DOHH2 (cell line): ENCODE measurements around the gene GIMAP4.
"Not testable (repeated sequence)": the region's sequence is repeated elsewhere in the genome, so short reads cannot be mapped to it uniquely, and the experiment has no call there.

Experiments
- H3F3A ChIP-seq: fragments of 200-600 bp; sonication (generic), shearing (Covaris generic); 2 replicates; pipeline ENCODE4 v1.6.0; 2016; ENCODE audit warnings: antibody characterized with exemption, mild to moderate bottlenecking; ENCODE audit not compliant: control insufficient read depth, insufficient read depth
- H3K27ac ChIP-seq: fragments of 200-600 bp; sonication (generic); 2 replicates; pipeline ENCODE4 v1.5.1; 2014; ENCODE audit warnings: low read depth, mild to moderate bottlenecking, low read length, moderate library complexity
- H3K27me3 ChIP-seq: fragments of 200-600 bp; sonication (generic); 2 replicates; pipeline ENCODE4 v1.6.1; 2014; ENCODE audit warnings: mild to moderate bottlenecking, low read length, mixed read lengths; ENCODE audit not compliant: control insufficient read depth
- H3K36me3 ChIP-seq: fragments of 200-600 bp; sonication (generic); 2 replicates; pipeline ENCODE4 v1.6.1; 2014; ENCODE audit warnings: mild to moderate bottlenecking, low read length, moderate library complexity, mixed read lengths; ENCODE audit not compliant: control insufficient read depth
- H3K4me1 ChIP-seq: fragments of 200-600 bp; sonication (generic); 2 replicates; pipeline ENCODE4 v1.6.1; 2014; ENCODE audit warnings: mild to moderate bottlenecking, low read length, mixed read lengths; ENCODE audit not compliant: control insufficient read depth
- H3K4me2 ChIP-seq: fragments of 200-600 bp; sonication (generic); 2 replicates; pipeline ENCODE4 v1.6.0; 2014; ENCODE audit warnings: mild to moderate bottlenecking, low read length, moderate library complexity
- H3K4me3 ChIP-seq: fragments of 200-600 bp; sonication (generic); 2 replicates; pipeline ENCODE4 v1.5.1; 2014; ENCODE audit warnings: mild to moderate bottlenecking, low read length, mixed read lengths
- H3K79me2 ChIP-seq: fragments of 200-600 bp; sonication (generic); 2 replicates; pipeline ENCODE4 v1.6.1; 2014; ENCODE audit warnings: mild to moderate bottlenecking, low read length, mixed read lengths; ENCODE audit not compliant: control insufficient read depth
- H3K9me2 ChIP-seq: fragments of 200-600 bp; sonication (generic); replicated peaks from 2 replicates; pipeline ENCODE4 v1.6.1; 2014; ENCODE audit warnings: mild to moderate bottlenecking, low read length, mixed read lengths; ENCODE audit not compliant: control insufficient read depth
- H3K9me3 ChIP-seq: fragments of 200-600 bp; sonication (generic); 2 replicates; pipeline ENCODE4 v1.6.1; 2014; ENCODE audit warnings: antibody characterized with exemption, low read length, mixed read lengths; ENCODE audit not compliant: control insufficient read depth, insufficient read depth
- H4K20me1 ChIP-seq: fragments of 200-600 bp; sonication (generic); 2 replicates; pipeline ENCODE4 v1.6.0; 2014; ENCODE audit warnings: low read depth, mild to moderate bottlenecking, antibody characterized with exemption, low read length, moderate library complexity; ENCODE audit not compliant: control insufficient read depth, insufficient read depth
- EZH2phosphoT487 ChIP-seq: fragments of 200-600 bp; sonication (generic); IDR thresholded peaks from 2 replicates; pipeline ENCODE4 v1.6.1; 2017; ENCODE audit warnings: borderline replicate concordance, mild to moderate bottlenecking, antibody characterized with exemption, low read length, moderate library complexity, mixed read lengths
- TF ChIP-seq, protein P1 (sequence below): fragments of 200-600 bp; sonication (generic); IDR thresholded peaks from one replicate; pipeline ENCODE4 v1.5.1; 2014; ENCODE audit warnings: antibody characterized with exemption, mild to moderate bottlenecking, low read depth, low read length; ENCODE audit not compliant: poor library complexity, severe bottlenecking

The GIMAP4 gene

GRCh38 chr7:150569245-150569955 is 2.2 kb downstream of the GIMAP4 start:
- H3K4me2 ChIP-seq = no peak overlapping the region
- no peak overlapping the region for H3K27ac ChIP-seq
- H3F3A ChIP-seq = no peaks in the 10 kb centered on the region
- no peaks in the 10 kb centered on the region for H3K4me1 ChIP-seq
- no peaks in the 10 kb centered on the region for H3K36me3 ChIP-seq
- no peaks in the 10 kb centered on the region for H3K9me3 ChIP-seq
- H3K27me3 ChIP-seq = no peaks in the 10 kb centered on the region
- no peaks in the 10 kb centered on the region for H3K9me2 ChIP-seq
- H4K20me1 ChIP-seq = no peaks in the 10 kb centered on the region
- no peaks in the 10 kb centered on the region for H3K79me2 ChIP-seq
- TF ChIP-seq EZH2phosphoT487 = no peak
- TF ChIP-seq, protein P1, sequence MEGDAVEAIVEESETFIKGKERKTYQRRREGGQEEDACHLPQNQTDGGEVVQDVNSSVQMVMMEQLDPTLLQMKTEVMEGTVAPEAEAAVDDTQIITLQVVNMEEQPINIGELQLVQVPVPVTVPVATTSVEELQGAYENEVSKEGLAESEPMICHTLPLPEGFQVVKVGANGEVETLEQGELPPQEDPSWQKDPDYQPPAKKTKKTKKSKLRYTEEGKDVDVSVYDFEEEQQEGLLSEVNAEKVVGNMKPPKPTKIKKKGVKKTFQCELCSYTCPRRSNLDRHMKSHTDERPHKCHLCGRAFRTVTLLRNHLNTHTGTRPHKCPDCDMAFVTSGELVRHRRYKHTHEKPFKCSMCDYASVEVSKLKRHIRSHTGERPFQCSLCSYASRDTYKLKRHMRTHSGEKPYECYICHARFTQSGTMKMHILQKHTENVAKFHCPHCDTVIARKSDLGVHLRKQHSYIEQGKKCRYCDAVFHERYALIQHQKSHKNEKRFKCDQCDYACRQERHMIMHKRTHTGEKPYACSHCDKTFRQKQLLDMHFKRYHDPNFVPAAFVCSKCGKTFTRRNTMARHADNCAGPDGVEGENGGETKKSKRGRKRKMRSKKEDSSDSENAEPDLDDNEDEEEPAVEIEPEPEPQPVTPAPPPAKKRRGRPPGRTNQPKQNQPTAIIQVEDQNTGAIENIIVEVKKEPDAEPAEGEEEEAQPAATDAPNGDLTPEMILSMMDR = no peak
- no peak overlapping the region for H3K4me3 ChIP-seq

GRCh38 chr7:150570556-150571465 is 3.6 kb downstream of the GIMAP4 start:
- Histone ChIP-seq H3K27me3 (no peaks in the 10 kb centered on the region), H3K36me3 (no peaks in the 10 kb centered on the region), H3K79me2 (no peaks in the 10 kb centered on the region), H3K9me2 (no peaks in the 10 kb centered on the region), H3K4me3 (no peak overlapping the region), H3K9me3 (no peaks in the 10 kb centered on the region), H3K4me2 (no peak overlapping the region), H3K4me1 (no peaks in the 10 kb centered on the region), H4K20me1 (no peaks in the 10 kb centered on the region), H3K27ac (no peak overlapping the region), H3F3A (no peaks in the 10 kb centered on the region)
- TF ChIP-seq EZH2phosphoT487 = no peak
- TF ChIP-seq, protein P1 = no peak

DNA sequence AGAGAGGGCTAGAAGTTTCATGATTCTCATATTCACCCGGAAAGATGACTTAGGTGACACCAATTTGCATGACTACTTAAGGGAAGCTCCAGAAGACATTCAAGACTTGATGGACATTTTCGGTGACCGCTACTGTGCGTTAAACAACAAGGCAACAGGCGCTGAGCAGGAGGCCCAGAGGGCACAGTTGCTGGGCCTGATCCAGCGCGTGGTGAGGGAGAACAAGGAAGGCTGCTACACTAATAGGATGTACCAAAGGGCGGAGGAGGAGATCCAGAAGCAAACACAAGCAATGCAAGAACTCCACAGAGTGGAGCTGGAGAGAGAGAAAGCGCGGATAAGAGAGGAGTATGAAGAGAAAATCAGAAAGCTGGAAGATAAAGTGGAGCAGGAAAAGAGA is 5.3 kb downstream of the GIMAP4 start:
- Histone ChIP-seq H3K27ac (no peak overlapping the region), H3K79me2 (no peaks in the 10 kb centered on the region), H4K20me1 (no peaks in the 10 kb centered on the region), H3F3A (no peaks in the 10 kb centered on the region), H3K9me3 (no peaks in the 10 kb centered on the region), H3K4me1 (no peaks in the 10 kb centered on the region), H3K4me2 (no peak overlapping the region), H3K4me3 (no peak overlapping the region), H3K36me3 (no peaks in the 10 kb centered on the region), H3K27me3 (no peaks in the 10 kb centered on the region), H3K9me2 (no peaks in the 10 kb centered on the region)
- no peak for TF ChIP-seq EZH2phosphoT487
- TF ChIP-seq, protein P1 = no peak

- not testable (repeated sequence) for H3K9me3 ChIP-seq
Measured at GRCh38 chr7:150579979-150580637, 12.9 kb downstream of the GIMAP4 start.

More at GRCh38 chr7:150579979-150580637, 12.9 kb downstream of the GIMAP4 start:
- H3K27me3 ChIP-seq, H3K79me2 ChIP-seq, H3K4me3 ChIP-seq, H3K4me2 ChIP-seq, H3K36me3 ChIP-seq, H4K20me1 ChIP-seq, H3K27ac ChIP-seq, H3F3A ChIP-seq, H3K4me1 ChIP-seq, H3K9me2 ChIP-seq: not testable (repeated sequence)
